Panc1 (cell line): ENCODE results near the gene RASEF. TPM values are rescaled to one million over a fixed set of nuclear protein-coding genes. Genes with fewer than 3 reads are reported as not detected.
"Not testable (repeated sequence)": the region's sequence is repeated elsewhere in the genome, so short reads cannot be mapped to it uniquely, and the experiment has no call there.

Source experiments
- ATAC-seq: fragments of 200-7000 bp; cut with Tn5 transposase; 2 replicates; pipeline ENCODE4 v1.9.1; 2020; ENCODE audit warnings: mild to moderate bottlenecking, moderate library complexity
- BruUV-seq: library from RNA; stranded (reverse); fragments of 400-500 nt; replicated peaks from 2 replicates; lab custom pipeline; 2021; lab: Mats Ljungman, UMichigan
- CTCF ChIA-PET: fragments of 300-600 bp; sonication (Branson Sonifier 250); formaldehyde crosslinking; loops from one replicate; lab custom pipeline; 2022; ENCODE audit warnings: antibody characterized with exemption; lab: Charles Lee
- POLR2A ChIA-PET: fragments of 300-600 bp; sonication (Branson Sonifier 250); formaldehyde crosslinking; loops from one replicate; lab custom pipeline; 2022; ENCODE audit warnings: antibody characterized with exemption; lab: Charles Lee
- DNase-seq: peaks from one replicate; pipeline ENCODE4 v3.0.0-alpha.2; 2010; ENCODE audit warnings: low read depth, low spot score
- H3K27ac ChIP-seq: 2 replicates; pipeline ENCODE4 v1.5.1; 2011; ENCODE audit warnings: mild to moderate bottlenecking, low read length, inconsistent platforms
- H3K27me3 ChIP-seq: fragments of 200-500 bp; sonication (Bioruptor generic); 2 replicates; pipeline ENCODE4 v1.6.0; 2014; ENCODE audit warnings: low read length, inconsistent platforms; ENCODE audit not compliant: control insufficient read depth, insufficient read depth
- H3K36me3 ChIP-seq: fragments of 200-500 bp; sonication (Bioruptor generic); 2 replicates; pipeline ENCODE4 v1.5.1; 2014; ENCODE audit warnings: inconsistent platforms, mild to moderate bottlenecking, low read length, moderate library complexity; ENCODE audit not compliant: control insufficient read depth, insufficient read depth
- H3K4me1 ChIP-seq: 2 replicates; pipeline ENCODE4 v1.5.1; 2011; ENCODE audit warnings: inconsistent platforms, mild to moderate bottlenecking, low read length, moderate library complexity; ENCODE audit not compliant: control insufficient read depth, insufficient read depth
- H3K4me3 ChIP-seq, 2 experiments: 2 replicates each; pipeline ENCODE4 v1.5.1; 2011 to 2012; ENCODE audit warnings: low read depth in 2 of 2, low read length in 2 of 2, mild to moderate bottlenecking in 2 of 2, inconsistent platforms in 1 of 2, moderate library complexity in 1 of 2
- H3K9me3 ChIP-seq: fragments of 200-500 bp; sonication (Bioruptor generic); 2 replicates; pipeline ENCODE4 v1.5.1; 2014; ENCODE audit warnings: low read depth, mild to moderate bottlenecking, inconsistent platforms, low read length, moderate library complexity; ENCODE audit not compliant: control insufficient read depth, insufficient read depth
- CTCF ChIP-seq: fragments of 450-650 bp; IDR thresholded peaks from 2 replicates; pipeline ENCODE4 v1.5.1; 2017; ENCODE audit warnings: mild to moderate bottlenecking
- POLR2AphosphoS5 ChIP-seq: IDR thresholded peaks from 2 replicates; pipeline ENCODE4 v1.6.1; 2012; ENCODE audit warnings: mild to moderate bottlenecking, low read depth, low read length, moderate library complexity
- REST ChIP-seq, 2 experiments: IDR thresholded peaks; 2 replicates each; pipeline ENCODE4 v1.6.1; 2011 to 2012; ENCODE audit warnings: low read depth in 2 of 2, control low read depth in 1 of 2, low read length in 1 of 2, mild to moderate bottlenecking in 1 of 2, moderate library complexity in 1 of 2; ENCODE audit not compliant: insufficient read depth in 1 of 2
- SIN3A ChIP-seq: IDR thresholded peaks from 2 replicates; pipeline ENCODE4 v1.6.1; 2012; ENCODE audit warnings: low read depth, mild to moderate bottlenecking, low read length, moderate library complexity, borderline replicate concordance; ENCODE audit not compliant: insufficient read depth
- TCF7L2 ChIP-seq: IDR thresholded peaks from 2 replicates; pipeline ENCODE4 v1.6.1; 2011; ENCODE audit warnings: mild to moderate bottlenecking, low read depth, low read length, inconsistent platforms
- in situ Hi-C: cut with HindIII; loops from 2 replicates; pipeline ENCODE4 v1.10.0; 2016; ENCODE audit warnings: low sequenced_read_pairs, low pct_unique_long_range_greater_than_20kb
- intact Hi-C: fragments of 100-400 bp; cut with micrococcal nuclease; formaldehyde crosslinking; loops from one replicate; pipeline ENCODE4 v1.10.0; 2022; ENCODE audit not compliant: unreplicated experiment
- total RNA-seq: library from RNA; stranded (reverse); gene quantifications from one replicate; pipeline ENCODE4 v1.2.1, GENCODE V29; 2021; ENCODE audit not compliant: unreplicated experiment

Gene RASEF
- total RNA-seq, 1 experiment from 2014 or later, result 2.9 TPM

- H3K27me3 ChIP-seq, result no peaks in the 10 kb centered on the region
- ChIA-PET CTCF (no interaction called here), POLR2A (no interaction called here)
- no peaks in the 10 kb centered on the region for H3K4me1 ChIP-seq
- no TSS peak for BruUV-seq
- no peak overlapping the region for H3K4me3 ChIP-seq
- in situ Hi-C loops (no loop called here), intact Hi-C loops (no loop called here)
- TF ChIP-seq CTCF (no peak), TCF7L2 (no peak), POLR2AphosphoS5 (no peak), REST (IDR thresholded peaks at IDR 0.05; ENCODE audit: insufficient read depth in 1 of 2, low read depth in 2 of 2, low read length in 1 of 2) (no peak), SIN3A (no peak)
- H3K9me3 ChIP-seq, result no peaks in the 10 kb centered on the region
- DNase-seq, result no peak
- H3K27ac ChIP-seq, result no peak overlapping the region
- ATAC-seq, result no peak
- H3K36me3 ChIP-seq, result no peaks in the 10 kb centered on the region
These were observed 123.5 kb downstream of the RASEF start for GRCh38 chr9:82939451-82939850.

GRCh38 chr9:82938426-82939218 is 124.3 kb downstream of the RASEF start:
- no TSS peak for BruUV-seq
- CTCF ChIA-PET, result no interaction called here
- ATAC-seq (no peak), DNase-seq (no peak)
- Histone ChIP-seq H3K27ac (no peak overlapping the region), H3K4me1 (no peaks in the 10 kb centered on the region), H3K4me3 (no peak overlapping the region), H3K36me3 (no peaks in the 10 kb centered on the region), H3K27me3 (no peaks in the 10 kb centered on the region), H3K9me3 (no peaks in the 10 kb centered on the region)
- TF ChIP-seq CTCF (no peak), TCF7L2 (no peak), POLR2AphosphoS5 (no peak), REST (IDR thresholded peaks at IDR 0.05; ENCODE audit: insufficient read depth in 1 of 2, low read depth in 2 of 2, low read length in 1 of 2) (no peak), SIN3A (no peak)
- in situ Hi-C loops, result no loop called here
- POLR2A ChIA-PET, result interaction anchor here (0.5 kb wide), 1 partner anchor 1147 kb away, joined by 19 read pairs; no protein-coding TSS in a partner anchor
- intact Hi-C loops, result no loop called here

GRCh38 chr9:82936561-82936960 is 126.4 kb downstream of the RASEF start:
- H3K4me3 ChIP-seq, DNase-seq, BruUV-seq, CTCF ChIA-PET, H3K9me3 ChIP-seq, POLR2A ChIA-PET, intact Hi-C loops, in situ Hi-C loops, H3K27ac ChIP-seq, ATAC-seq, H3K27me3 ChIP-seq, H3K36me3 ChIP-seq, H3K4me1 ChIP-seq: not testable (repeated sequence)
